GM18517 (cell line): ENCODE data around the gene WBP1L.
A peak's percentile ranks its signal among the peaks of the same experiment; 100 is the strongest.

Source experiments
- ATAC-seq: cut with Tn5 transposase; IDR thresholded peaks from one replicate; pipeline ENCODE4 v1.9.1; 2021; ENCODE audit warnings: mild to moderate bottlenecking, moderate library complexity; ENCODE audit not compliant: unreplicated experiment

WBP1L gene

DNA sequence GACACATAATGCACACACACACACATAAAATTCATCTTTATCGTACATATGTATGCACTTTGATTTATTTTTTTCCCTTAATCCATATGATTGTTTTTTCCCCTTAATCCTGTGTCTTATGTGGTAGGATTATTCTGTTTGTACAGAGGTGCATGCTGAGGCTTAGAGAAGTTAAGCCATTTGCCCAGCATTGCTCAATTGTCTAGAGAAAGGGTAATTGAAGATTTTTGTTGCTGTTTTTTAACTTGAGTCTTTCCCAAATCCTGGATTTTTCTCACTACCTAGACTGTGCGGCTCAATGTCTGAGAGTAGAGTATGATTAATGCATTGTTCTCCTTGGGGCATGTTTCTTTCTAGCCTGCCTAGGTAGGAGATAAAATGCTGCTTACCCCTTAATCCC, 35.0 kb downstream of the WBP1L start:
- no peak for ATAC-seq

GRCh38 chr10:102779680-102780526, 36.2 kb downstream of the WBP1L start:
- ATAC-seq, result no peak

GRCh38 chr10:102780527-102780808, 36.7 kb downstream of the WBP1L start:
- no peak for ATAC-seq

GRCh38 chr10:102781090-102781920, 37.6 kb downstream of the WBP1L start:
- no peak for ATAC-seq

DNA sequence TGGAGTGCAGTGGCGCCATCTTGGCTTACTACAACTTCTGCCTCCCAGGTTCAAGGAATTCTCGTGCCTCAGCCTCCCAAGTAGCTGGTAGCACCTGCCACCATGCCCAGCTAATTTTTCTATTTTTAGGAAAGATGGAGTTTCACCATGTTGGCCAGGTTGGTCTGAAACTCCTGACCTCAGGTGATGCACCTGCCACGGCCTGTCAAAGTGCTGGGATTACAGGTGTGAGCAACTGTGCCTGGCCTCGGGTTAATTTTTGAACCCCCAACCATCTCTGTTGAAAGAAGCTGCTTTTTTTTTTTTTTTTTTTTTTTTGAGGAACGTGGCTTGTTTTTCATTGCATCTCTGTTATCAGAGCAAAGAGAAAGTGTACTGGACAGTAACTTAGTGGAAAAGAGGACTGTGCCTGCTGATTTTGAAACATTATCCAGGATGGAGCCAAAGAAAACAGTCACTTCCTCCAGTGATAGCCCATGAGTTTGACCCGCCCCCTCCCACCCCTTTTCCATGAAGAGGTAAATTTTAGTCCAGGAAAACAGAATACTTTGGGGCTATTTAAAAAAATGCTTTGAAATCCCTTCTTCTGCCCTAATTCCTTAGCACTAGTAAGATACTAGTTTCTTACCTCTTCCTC, 38.3 kb downstream of the WBP1L start:
- no peak for ATAC-seq

GRCh38 chr10:102782673-102783551, 39.2 kb downstream of the WBP1L start:
- no peak for ATAC-seq

DNA sequence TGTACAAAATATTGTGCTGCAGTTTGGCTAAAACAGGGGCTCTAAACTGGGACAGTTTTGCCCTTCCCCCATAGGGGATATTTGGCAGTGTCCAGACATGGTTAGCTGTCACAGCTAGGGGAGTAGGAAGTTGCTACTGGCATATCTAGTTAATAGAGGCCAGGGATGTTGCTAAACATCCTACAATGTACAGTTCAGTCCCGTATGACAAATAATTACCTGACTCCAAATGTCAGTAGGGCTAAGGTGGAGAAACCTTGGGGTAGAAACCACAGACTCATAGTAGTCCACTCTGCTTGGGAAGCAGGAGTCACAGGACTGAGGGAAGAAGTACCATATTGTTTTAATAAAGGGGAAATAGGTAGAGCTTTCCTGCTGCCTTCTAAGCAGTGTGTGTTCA, 39.8 kb downstream of the WBP1L start:
- no peak for ATAC-seq

DNA sequence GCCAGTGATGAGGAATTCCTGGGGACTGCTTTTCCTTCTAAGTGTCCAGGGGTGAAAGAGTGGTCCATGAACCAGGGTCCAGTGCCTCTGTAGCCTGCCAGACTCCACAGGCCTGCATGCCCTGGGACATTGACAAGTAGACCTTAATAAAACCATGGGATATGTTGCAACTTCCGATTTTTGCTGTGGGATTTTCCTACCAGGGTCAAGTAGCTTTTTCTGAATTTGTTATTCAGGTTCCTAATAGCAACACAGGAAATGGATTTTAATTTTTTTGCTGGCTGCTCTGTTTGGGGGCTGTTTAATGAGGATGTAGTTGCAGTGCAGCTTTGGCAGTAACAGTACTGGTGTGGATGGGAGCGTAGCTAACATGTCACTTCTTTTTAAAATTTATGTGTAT, 42.1 kb downstream of the WBP1L start:
- no peak for ATAC-seq

- ATAC-seq, result no peak
Measured at GRCh38 chr10:102791754-102792395, 48.1 kb downstream of the WBP1L start.

DNA sequence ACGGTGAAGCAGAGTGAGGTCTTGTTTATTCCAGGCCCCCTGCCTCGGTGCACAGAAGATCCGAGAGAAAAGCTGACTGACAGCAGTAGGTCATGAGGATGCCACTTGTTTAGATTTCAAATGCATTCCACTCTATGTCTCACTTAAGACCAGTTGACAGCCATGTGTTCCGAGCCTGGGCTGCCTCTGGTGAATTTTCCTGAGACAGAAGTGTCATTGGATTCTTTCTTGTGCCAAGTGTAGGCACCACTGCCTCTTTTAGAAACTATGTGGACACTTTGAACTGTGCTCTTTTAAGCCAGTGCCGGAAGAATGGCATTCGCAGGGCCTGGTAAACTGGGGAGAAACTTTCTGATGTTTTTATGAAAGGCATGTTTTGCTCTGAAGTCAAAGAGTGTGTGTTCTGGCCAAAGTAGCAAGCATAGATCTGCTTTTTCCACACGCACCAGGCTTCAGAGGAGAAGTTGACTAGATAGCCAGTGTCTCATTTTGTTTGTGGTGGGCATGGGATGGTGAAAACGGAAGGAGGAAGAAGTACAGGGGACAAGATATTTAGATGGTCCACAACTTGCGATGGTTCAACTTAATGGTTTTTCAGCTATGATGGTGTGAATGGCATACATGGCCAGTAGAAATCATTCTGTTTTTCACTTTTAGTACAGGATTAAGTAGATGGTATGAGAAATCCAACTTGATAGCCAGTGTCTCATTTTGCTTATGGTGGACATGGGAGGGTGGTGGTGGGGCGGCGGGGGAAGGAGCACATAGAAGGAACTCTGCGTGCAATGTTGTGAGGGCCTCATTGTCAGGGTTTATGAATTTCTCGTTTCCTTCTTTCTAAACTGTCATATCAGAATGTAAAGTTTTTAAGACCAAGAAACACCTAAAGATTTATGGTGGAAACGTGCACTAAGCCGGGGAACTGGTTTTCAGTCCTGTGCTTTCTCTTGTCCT, 52.0 kb downstream of the WBP1L start:
- ATAC-seq, result no peak

DNA sequence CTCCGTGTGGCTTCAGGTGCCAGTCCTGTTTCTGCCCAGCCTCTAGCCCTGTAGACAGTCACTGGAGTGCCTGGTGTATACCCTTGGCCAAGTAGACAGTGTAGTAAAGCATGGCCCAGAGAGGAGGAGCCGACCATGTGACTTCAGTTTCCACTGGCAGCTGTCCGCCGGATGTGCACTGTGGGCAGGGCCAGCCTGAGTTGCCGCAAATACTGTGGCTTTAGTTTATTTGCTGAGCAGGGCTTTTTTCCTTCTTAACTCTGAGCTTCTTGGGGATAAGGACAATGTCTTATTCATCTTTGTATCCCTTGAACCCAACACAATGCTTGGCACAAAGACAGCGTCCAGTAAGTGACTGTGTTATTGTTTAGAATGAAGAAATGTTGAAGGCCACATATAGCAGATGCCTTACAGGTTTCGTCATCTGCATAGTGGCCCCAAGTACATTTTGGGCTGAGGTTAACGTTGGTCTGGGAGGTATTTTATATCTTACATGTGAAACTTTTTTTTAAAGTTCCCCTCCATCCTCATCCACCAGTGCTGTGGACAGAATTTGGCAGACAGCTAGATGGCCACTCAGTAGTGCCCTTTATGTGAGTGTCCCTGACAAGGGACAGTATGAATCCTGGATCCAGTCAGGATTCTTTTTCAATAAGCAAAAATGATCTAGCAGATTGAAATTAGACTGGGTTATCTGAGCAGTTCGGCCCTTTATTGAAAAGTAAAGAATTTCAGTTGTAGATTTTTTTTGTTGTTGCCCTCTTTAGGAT, 52.8 kb downstream of the WBP1L start:
- peak; percentile 93 for ATAC-seq

DNA sequence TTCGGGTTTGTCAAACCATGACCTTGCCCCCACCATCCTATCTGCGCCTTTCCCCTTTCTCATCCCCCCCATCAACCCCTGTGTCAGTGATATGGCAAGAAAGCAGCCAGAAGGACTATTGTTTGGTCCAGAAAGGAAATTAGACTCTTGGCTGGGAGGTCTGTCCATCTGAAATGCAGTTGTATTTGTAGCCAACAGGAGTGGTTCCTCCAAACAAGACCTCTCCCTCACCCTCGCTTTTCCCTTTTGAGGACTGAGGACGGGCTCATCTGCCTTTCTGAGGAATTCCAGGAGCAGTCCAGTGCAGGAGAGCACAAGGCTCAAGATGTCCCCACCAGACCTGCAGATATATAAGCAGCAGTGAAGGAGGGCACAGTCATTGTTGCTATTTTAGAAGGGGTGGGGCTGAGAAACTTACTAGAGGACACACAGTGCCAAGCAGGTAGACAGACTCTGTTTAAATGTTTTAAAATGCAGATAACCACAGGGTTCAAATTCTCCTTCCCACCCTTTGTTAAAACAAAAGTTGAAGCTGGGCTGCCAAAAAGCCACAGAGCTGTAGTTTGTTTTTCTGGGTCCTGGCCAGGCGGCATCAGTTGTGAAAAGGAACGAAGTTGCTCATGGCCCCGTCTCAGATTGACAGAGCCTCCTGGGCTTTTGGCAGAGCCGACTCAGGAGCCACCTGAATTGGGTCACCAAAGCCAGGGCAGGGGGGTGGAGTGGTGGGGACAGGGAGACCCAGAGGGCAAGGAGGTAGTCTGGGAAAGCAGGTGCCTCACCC, 56.1 kb downstream of the WBP1L start:
- ATAC-seq, result no peak

GRCh38 chr10:102800611-102801335, 57.0 kb downstream of the WBP1L start:
- no peak for ATAC-seq

GRCh38 chr10:102801496-102801895, 57.7 kb downstream of the WBP1L start:
- no peak for ATAC-seq

DNA sequence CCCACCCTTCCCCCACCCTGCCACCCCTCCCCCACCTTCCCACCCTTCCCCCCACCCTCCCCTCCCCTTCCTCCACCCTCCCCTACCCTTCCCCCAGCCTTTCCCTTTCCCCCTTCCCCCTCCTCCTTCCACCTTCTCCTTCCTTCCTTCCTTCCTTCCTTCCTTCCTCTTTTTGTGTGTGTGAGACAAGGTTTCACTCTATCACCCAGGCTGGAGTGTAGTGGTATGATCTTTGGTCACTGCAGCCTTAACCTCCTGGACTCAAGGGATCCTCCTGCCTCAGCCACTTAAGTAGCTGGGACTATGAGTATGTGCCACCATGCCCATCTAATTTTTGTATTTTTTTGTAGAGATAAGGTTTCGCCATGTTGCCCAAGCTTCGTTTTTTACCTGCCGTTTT, 58.2 kb downstream of the WBP1L start:
- ATAC-seq, result no peak

DNA sequence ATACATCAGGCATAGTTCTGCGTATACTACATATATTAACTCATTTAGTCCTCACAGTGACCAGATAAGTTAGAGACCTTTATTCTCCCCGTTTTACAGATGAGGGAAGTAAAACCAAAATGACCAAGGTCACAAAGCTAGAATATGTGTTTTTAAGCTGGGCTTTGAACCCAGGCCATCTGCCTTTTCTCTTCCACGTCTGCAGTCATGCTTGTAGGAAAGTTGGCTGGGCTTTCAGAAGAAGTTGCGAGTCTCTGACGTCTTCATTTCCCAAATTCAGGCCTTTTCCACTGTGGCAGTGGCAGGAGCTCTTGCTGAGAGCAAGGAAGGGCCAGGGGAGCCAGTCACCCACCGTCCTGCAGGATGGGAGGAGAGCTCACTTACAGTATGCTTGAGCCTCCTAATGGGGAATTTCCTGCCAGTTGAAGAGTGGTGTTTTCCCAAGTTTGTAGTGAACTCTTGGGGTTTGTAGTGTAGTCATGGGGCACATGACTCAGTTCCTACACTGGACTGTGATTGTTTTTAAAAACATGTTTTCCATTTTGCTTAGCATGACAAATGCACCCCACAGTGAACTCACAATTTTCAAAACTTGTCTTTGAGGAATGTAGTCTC, 59.3 kb downstream of the WBP1L start:
- ATAC-seq, result no peak
